ENCODE measurements around the gene ROBO4. TPM values are rescaled to one million over a fixed set of nuclear protein-coding genes. Genes with fewer than 3 reads are reported as not detected.

The ROBO4 gene
- total and polyA plus RNA-seq, 2 donors (not counting 1 experiment from before 2014, with no cell fraction given), result not detected

DNA sequence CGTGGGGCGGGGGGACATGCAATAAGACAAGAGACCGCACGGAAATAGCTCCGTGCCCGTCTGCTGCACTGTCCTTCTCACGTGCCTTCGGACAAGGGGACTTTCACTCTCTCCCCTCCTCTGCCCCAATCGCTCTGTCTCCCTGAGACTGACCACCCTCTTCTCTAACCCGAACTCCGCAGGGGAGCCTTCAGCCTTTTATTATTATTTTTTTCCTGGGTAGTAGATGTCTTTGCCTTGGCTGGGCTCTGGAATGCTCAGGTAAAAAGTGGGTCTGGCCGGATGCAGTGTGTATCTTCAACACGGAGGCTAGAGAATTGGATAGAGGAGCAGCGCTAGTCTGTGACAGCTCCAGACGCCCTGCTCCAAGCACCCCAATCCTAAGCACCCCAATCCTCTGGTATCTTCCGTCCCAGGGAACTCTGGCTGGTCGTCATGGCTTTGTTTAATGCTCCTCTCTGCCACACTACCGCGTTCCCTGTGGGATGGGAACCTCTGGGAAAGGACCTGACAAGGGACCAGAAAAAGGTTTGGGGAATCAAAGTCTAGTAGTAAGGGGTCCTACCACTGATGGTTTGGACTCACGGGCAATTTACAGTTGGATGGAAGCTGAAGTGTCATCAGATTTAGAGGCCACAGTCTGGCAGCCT, 57.6 kb downstream of the ROBO4 start:
- Mint-ChIP-seq H3K4me3 (peak overlapping the region; percentile 30), H3K27ac (no peak overlapping the region), H3K9me3 (ENCODE audit: insufficient read depth) (no peaks in the 10 kb centered on the region), H3K4me1 (peaks cover 18% of the 10 kb centered on the region), H3K27me3 (peaks cover 66% of the 10 kb centered on the region)
- no peaks in the 10 kb centered on the region for H3K79me2 ChIP-seq (ENCODE audit: control insufficient read depth, insufficient read depth, low read length)
- H3K36me3 ChIP-seq (replicated peaks in 1 of 2; ENCODE audit: control extremely low read depth in 1 of 2, control insufficient read depth in 1 of 2, extremely low read depth in 1 of 2, insufficient read depth in 2 of 2, low read length in 1 of 2), result no peaks in the 10 kb centered on the region
- DNase-seq, result peak; percentile 36
- CTCF ChIA-PET, result interaction anchor here (5.2 to 10.0 kb wide), 2 partner anchors 169 to 198 kb away, joined by 61 to 155 read pairs; partner anchors contain the start of genes SIAE and SPA17
- peaks cover 0 to 4% (median 0%) of the 10 kb centered on the region in 3 donors for H3K9me3 ChIP-seq (ENCODE audit: control extremely low read depth in 1 of 3, control insufficient read depth in 2 of 3, insufficient read depth in 1 of 3, low read length in 2 of 3)
- intact Hi-C loops (cut with micrococcal nuclease), result loop anchor here (5.0 kb wide), 2 partner anchors 37 to 423 kb away; no protein-coding TSS in a partner anchor
- no peaks in the 10 kb centered on the region for H4K20me1 ChIP-seq (ENCODE audit: control insufficient read depth, insufficient read depth, low read length, poor library complexity, severe bottlenecking)
- no peak for TF ChIP-seq EZH2 (IDR thresholded peaks at IDR 0.05; ENCODE audit: borderline replicate concordance, insufficient read depth, low read depth, low read length, poor library complexity, severe bottlenecking)
- TF ChIP-seq, protein P1, sequence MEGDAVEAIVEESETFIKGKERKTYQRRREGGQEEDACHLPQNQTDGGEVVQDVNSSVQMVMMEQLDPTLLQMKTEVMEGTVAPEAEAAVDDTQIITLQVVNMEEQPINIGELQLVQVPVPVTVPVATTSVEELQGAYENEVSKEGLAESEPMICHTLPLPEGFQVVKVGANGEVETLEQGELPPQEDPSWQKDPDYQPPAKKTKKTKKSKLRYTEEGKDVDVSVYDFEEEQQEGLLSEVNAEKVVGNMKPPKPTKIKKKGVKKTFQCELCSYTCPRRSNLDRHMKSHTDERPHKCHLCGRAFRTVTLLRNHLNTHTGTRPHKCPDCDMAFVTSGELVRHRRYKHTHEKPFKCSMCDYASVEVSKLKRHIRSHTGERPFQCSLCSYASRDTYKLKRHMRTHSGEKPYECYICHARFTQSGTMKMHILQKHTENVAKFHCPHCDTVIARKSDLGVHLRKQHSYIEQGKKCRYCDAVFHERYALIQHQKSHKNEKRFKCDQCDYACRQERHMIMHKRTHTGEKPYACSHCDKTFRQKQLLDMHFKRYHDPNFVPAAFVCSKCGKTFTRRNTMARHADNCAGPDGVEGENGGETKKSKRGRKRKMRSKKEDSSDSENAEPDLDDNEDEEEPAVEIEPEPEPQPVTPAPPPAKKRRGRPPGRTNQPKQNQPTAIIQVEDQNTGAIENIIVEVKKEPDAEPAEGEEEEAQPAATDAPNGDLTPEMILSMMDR (IDR thresholded peaks at IDR 0.05), result no peak
- H3K4me2 ChIP-seq (replicated peaks; ENCODE audit: low read depth, low read length, poor library complexity, severe bottlenecking), result peak overlapping the region; percentile 89
- H3K27ac ChIP-seq (ENCODE audit: low read length in 2 of 2), result no peak overlapping the region
- no peak for ATAC-seq (ENCODE audit: low read depth)
- POLR2A ChIA-PET, result no interaction called here
- H3K4me3 ChIP-seq (ENCODE audit: control extremely low read depth in 1 of 5, extremely low read depth in 1 of 5, insufficient read depth in 1 of 5, low read depth in 2 of 5, low read length in 4 of 5), result peak overlapping the region in 3 of 5 experiments; percentile 39 to 57 (median 41)
- H3K27me3 ChIP-seq (replicated peaks in 1 of 4; ENCODE audit: control extremely low read depth in 1 of 4, control insufficient read depth in 3 of 4, insufficient read depth in 4 of 4, low read length in 3 of 4), result peaks cover 0 to 79% (median 65%) of the 10 kb centered on the region in 4 experiments
- H3K9ac ChIP-seq (ENCODE audit: low read length), result peak overlapping the region; percentile 52
- WGBS (ENCODE audit: insufficient coverage), result 4% methylated on average over 13 of the region's 20 CpGs
- H2AFZ ChIP-seq (ENCODE audit: insufficient read depth, low read depth, low read length, poor library complexity, severe bottlenecking), result peak overlapping the region; percentile 64
- H3K4me1 ChIP-seq (ENCODE audit: control insufficient read depth in 2 of 2, insufficient read depth in 2 of 2, low read length in 2 of 2), result peaks cover 24 to 41% of the 10 kb centered on the region in 2 donors
